ENCODE measurements around the gene PRAC2.

GRCh38 chr17:48679385-48680096 lies 43.4 kb upstream of the PRAC2 start:
- TF ChIP-seq CTCF (IDR thresholded peaks at IDR 0.05) (no peak), POLR2A (IDR thresholded peaks at IDR 0.05) (no peak)
